ENCODE measurements around the gene GAGE10.
"Not testable (repeated sequence)": the region's sequence is repeated elsewhere in the genome, so short reads cannot be mapped to it uniquely, and the experiment has no call there.

The GAGE10 gene

GRCh38 chrX:49330421-49330820, 27.0 kb downstream of the GAGE10 start:
- not testable (repeated sequence) for DNase-seq

- not testable (repeated sequence) for DNase-seq
Observed at GRCh38 chrX:49331282-49331681, 27.8 kb downstream of the GAGE10 start, which contains the start of gene GAGE13. Gene GAGE13 (plus strand): TSS chrX:49331582. CDS start chrX:49332738, 1,156 bp downstream.

- DNase-seq, result not testable (repeated sequence)
Observed at GRCh38 chrX:49331841-49332240, 28.4 kb downstream of the GAGE10 start.

GRCh38 chrX:49341449-49341848, 38.0 kb downstream of the GAGE10 start:
- DNase-seq, result not testable (repeated sequence)

GRCh38 chrX:49344496-49345175, 41.2 kb downstream of the GAGE10 start:
- not testable (repeated sequence) for DNase-seq

GRCh38 chrX:49345402-49345801, 42.0 kb downstream of the GAGE10 start:
- DNase-seq, result not testable (repeated sequence)

- not testable (repeated sequence) for DNase-seq
Observed at GRCh38 chrX:49346150-49346549, 42.7 kb downstream of the GAGE10 start.

Data from NCI-H82 (cell line).